ENCODE results near the gene ZNF160. TPM values are rescaled to one million over a fixed set of nuclear protein-coding genes. Genes with fewer than 3 reads are reported as not detected.
"Not testable (repeated sequence)": the region's sequence is repeated elsewhere in the genome, so short reads cannot be mapped to it uniquely, and the experiment has no call there.

ZNF160 gene
- total RNA-seq = 23.4 and 61.3 TPM in 2 replicates

- peak; percentile 86 for DNase-seq (ENCODE audit: low read depth)
These were observed at the start of gene ZNF160 for GRCh38 chr19:53103234-53104203. TSS of gene ZNF160 (minus strand) at chr19:53103422. CDS start at chr19:53086276, 17,146 bp downstream.

- DNase-seq (ENCODE audit: low read depth) = no peak
These were observed 44.4 kb upstream of the ZNF160 start for GRCh38 chr19:53147645-53148044.

- no peak for DNase-seq (ENCODE audit: low read depth)
These were observed 37.1 kb upstream of the ZNF160 start for GRCh38 chr19:53140351-53140750.

GRCh38 chr19:53136432-53136831 is 33.2 kb upstream of the ZNF160 start:
- DNase-seq (ENCODE audit: low read depth) = no peak

GRCh38 chr19:53132141-53132991 is 29.1 kb upstream of the ZNF160 start, which contains the start of gene ZNF415:
TSS of gene ZNF415 (minus strand) at chr19:53132910. CDS start at chr19:53122676, 10,234 bp downstream.
- DNase-seq (ENCODE audit: low read depth) = peak; percentile 16

- no peak for DNase-seq (ENCODE audit: low read depth)
These were observed 28.5 kb upstream of the ZNF160 start for GRCh38 chr19:53131727-53132126.

GRCh38 chr19:53131085-53131590 is 27.9 kb upstream of the ZNF160 start:
- no peak for DNase-seq (ENCODE audit: low read depth)

GRCh38 chr19:53130506-53130905 is 27.3 kb upstream of the ZNF160 start:
- no peak for DNase-seq (ENCODE audit: low read depth)

- not testable (repeated sequence) for DNase-seq (ENCODE audit: low read depth)
These were observed 23.7 kb upstream of the ZNF160 start for GRCh38 chr19:53126733-53127526.

- DNase-seq (ENCODE audit: low read depth) = no peak
These were observed 20.2 kb upstream of the ZNF160 start for GRCh38 chr19:53123400-53123799.

GRCh38 chr19:53112286-53112685 is 9.1 kb upstream of the ZNF160 start:
- DNase-seq (ENCODE audit: low read depth) = no peak

- DNase-seq (ENCODE audit: low read depth) = no peak
These were observed 6.3 kb upstream of the ZNF160 start for GRCh38 chr19:53109527-53109926.

GRCh38 chr19:53102756-53103233 is 427 bp downstream of the ZNF160 start:
- peak; percentile 3 for DNase-seq (ENCODE audit: low read depth)

GRCh38 chr19:53102206-53102755 is 941 bp downstream of the ZNF160 start:
- peak; percentile 7 for DNase-seq (ENCODE audit: low read depth)

GRCh38 chr19:53101518-53101917 is 1.7 kb downstream of the ZNF160 start:
- DNase-seq (ENCODE audit: low read depth) = no peak

GRCh38 chr19:53098570-53098969 is 4.7 kb downstream of the ZNF160 start:
- not testable (repeated sequence) for DNase-seq (ENCODE audit: low read depth)

GRCh38 chr19:53096982-53097690 is 6.1 kb downstream of the ZNF160 start:
- not testable (repeated sequence) for DNase-seq (ENCODE audit: low read depth)

- DNase-seq (ENCODE audit: low read depth) = not testable (repeated sequence)
These were observed 6.6 kb downstream of the ZNF160 start for GRCh38 chr19:53096579-53096978.

GRCh38 chr19:53094754-53095575 is 8.3 kb downstream of the ZNF160 start:
- no peak for DNase-seq (ENCODE audit: low read depth)

Data from renal cortical epithelial cell (primary cell).